Measurements from ENCODE around the gene MYL12A. TPM values are rescaled to one million over a fixed set of nuclear protein-coding genes. Genes with fewer than 3 reads are reported as not detected.
A peak's percentile ranks its signal among the peaks of the same experiment; 100 is the strongest.
"Not testable (repeated sequence)": the region's sequence is repeated elsewhere in the genome, so short reads cannot be mapped to it uniquely, and the experiment has no call there.

MYL12A gene
- polyA plus RNA-seq, 3 donors = 476 to 513 (median 509) TPM

DNA sequence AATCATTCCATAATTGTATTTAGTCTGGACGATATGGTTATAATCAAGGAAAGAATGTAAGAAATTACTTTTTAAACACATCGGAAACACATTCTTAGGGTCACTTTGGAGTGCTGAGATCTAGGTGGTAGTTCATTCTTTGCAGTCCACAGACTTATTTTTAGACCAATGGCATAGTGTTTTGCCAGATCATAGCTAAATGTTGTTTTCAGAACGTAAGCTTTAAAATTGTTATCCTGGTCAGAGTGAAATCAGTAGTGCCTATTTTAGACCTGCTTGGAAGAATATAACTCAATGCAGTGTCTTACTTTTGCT is 4.3 kb downstream of the MYL12A start:
- no peak for DNase-seq (ENCODE audit: low read depth in 3 of 3, low spot score in 2 of 3)

DNA sequence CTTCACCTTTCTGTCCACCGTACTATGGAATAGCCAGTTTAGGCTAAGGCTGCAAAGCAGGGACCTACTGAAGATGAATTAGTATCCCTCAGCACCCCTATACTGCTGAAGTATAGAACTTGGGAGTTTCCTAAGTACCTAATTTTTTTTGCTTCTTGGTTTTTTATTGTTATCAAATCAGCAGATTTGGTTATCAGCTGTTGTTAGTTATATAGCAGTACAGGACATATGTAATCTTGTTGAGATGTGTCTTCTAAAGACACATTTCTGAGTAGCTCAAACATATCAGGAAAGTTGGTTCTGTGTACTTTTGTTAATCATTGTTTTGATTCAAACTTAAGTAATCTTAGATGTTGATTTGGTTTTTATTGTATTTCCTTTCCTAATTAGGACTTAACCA is 5.2 kb downstream of the MYL12A start:
- no peak for DNase-seq (ENCODE audit: low read depth in 3 of 3, low spot score in 2 of 3)

DNA sequence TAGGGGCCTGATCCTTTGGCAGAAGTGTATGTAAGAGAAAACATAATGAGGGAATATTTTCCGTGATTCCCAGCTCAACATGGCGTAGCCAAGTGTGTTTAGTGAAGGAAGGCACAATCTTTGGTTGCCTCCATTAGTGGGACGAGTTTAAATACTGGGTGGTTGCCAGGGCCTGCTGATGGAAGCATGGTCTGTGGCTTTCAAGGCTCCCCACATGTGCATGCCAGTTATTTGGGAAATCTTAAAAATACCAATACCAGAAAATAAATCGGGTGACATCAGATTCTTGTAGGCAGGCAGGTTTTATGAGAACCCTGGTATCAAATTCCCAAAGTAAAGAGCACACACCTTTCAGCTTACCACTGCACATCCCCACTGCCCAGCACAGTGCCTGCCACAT is 7.1 kb downstream of the MYL12A start:
- no peak for DNase-seq (ENCODE audit: low read depth in 3 of 3, low spot score in 2 of 3)

DNA sequence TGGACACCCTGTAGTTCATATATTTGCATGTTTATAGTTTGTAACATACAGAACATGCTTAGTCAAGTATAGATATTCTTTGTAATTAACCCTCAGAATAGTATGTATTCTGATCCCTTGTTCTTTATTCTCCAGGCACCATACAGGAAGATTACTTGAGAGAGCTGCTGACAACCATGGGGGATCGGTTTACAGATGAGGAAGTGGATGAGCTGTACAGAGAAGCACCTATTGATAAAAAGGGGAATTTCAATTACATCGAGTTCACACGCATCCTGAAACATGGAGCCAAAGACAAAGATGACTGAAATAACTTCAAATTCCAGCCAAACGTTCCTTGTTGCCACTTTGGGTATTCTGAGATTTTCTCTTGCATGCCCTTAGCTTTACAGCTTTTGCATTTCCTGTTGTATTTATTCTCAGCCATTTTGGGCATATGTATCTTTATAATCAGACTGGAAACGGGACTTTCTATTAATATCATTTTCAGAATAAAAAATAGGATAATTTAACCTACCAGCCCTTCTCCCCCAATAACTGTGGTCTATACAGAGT is 8.1 kb downstream of the MYL12A start:
- no peak for DNase-seq (ENCODE audit: low read depth in 3 of 3, low spot score in 2 of 3)

GRCh38 chr18:3256693-3257626 is 9.4 kb downstream of the MYL12A start:
- no peak for DNase-seq (ENCODE audit: low read depth in 3 of 3, low spot score in 2 of 3)

- DNase-seq (ENCODE audit: low read depth in 3 of 3, low spot score in 2 of 3) = no peak
These were observed 10.1 kb downstream of the MYL12A start for GRCh38 chr18:3257627-3258120.

DNA sequence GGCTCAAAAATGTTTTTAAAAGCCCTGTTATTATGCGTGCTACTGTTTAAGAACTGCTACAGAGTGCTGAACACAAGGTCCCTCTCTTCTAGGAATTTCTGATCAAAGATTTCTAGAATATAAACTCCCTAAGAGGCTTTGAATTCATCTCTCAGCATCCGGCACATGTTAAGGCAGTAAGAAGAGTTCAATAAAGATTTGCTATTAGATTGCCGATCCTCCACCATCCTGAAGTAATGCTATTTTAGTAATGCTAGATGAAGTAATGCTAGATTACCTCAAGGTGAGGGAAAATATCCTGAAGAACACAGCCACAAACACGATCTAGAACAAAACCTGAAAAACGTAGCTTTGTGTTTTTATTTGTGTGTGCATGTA is 13.4 kb downstream of the MYL12A start:
- no peak for DNase-seq (ENCODE audit: low read depth in 3 of 3, low spot score in 2 of 3)

GRCh38 chr18:3261373-3262233 is 14.0 kb downstream of the MYL12A start, which contains the start of gene MYL12B:
Gene MYL12B, plus strand, starts transcription at chr18:3262133. Its CDS starts 10,766 bp downstream, at chr18:3272899.
- DNase-seq (ENCODE audit: low read depth in 3 of 3, low spot score in 2 of 3) = peak in 2 of 3 donors; percentile 74 to 75

- peak in 1 of 3 donors; percentile 45 for DNase-seq (ENCODE audit: low read depth in 3 of 3, low spot score in 2 of 3)
These were observed 14.9 kb downstream of the MYL12A start for GRCh38 chr18:3262234-3263131.

DNA sequence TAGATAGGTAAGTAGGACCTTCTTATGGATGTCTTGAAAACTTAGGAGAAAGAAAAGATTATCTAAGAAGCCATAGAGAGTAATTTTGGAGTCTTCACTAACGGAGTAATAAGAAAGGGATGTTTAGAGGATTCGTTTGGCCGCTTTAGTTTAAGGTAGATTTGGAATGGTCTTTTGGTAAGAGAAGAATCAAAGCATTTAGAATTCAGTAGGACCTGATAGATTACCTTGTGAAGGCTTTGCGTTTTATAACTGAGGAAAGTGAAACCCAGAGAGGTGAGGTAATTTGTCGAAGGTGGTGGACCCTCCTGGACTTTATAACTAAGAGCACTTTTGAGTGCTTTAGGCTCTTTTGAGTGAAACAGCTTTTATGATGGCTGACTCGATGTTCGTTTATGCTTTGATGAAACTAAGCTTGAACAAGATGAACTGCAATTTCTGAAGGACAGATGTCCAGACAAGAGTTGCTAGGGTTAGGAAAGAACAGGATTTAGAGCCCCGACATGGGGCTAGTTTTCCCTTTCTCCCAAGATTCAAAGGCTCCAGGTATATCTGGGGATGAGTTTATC is 15.6 kb downstream of the MYL12A start:
- no peak for DNase-seq (ENCODE audit: low read depth in 3 of 3, low spot score in 2 of 3)

- DNase-seq (ENCODE audit: low read depth in 3 of 3, low spot score in 2 of 3) = no peak
These were observed 16.8 kb downstream of the MYL12A start for GRCh38 chr18:3264362-3264761.

DNA sequence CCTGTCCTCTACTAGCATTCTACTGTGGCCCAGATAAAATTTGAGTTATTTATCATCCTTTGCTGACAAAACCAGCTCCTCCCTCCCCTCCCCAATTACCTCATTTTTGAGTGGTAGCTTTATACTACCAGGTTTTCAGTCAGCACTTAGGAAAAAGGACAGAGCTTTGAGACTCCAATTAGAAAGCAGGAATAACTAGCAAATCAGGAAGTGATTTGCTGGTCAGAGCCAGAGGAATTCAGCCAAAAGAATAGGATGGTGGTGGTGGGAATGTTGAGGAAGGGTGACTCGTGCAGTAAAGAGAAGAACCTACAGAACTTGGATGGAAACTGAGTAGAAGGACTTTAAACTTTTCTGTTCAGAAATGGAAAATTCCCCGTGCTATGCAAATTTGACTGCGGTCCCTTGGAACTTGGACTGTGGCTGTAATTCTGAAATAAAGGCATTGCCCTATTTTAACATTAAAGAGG is 18.0 kb downstream of the MYL12A start:
- DNase-seq (ENCODE audit: low read depth in 3 of 3, low spot score in 2 of 3) = no peak

DNA sequence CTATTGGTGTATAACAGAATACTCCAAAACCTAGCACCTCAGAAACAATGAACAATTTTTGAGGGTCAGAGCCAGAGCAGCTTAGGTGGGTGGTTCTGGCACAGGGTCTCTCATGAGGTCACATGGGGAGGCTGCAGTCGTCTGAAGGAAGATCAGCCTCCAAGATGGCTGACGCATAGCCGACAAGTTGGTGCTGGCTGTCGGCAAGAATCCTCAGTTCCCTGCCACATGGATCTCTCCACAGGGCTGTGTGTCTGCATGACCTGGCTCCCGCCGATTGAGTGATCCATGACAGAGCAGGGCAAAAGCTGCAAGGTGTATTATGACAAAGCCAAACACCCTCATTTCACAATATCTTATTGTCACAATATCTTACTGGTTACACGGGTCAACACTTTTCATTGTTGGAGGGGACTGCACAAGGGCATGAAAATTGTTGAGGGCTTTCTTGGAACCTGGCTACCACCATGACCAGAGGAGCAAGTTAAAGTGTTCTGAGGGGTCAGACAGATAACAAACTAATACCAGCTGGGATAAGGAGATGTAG is 18.5 kb downstream of the MYL12A start:
- DNase-seq (ENCODE audit: low read depth in 3 of 3, low spot score in 2 of 3) = no peak

- DNase-seq (ENCODE audit: low read depth in 3 of 3, low spot score in 2 of 3) = no peak
These were observed 20.7 kb downstream of the MYL12A start for GRCh38 chr18:3268306-3268705.

- DNase-seq (ENCODE audit: low read depth in 3 of 3, low spot score in 2 of 3) = no peak
These were observed 21.8 kb downstream of the MYL12A start for GRCh38 chr18:3269241-3269913.

GRCh38 chr18:3269914-3270299 is 22.3 kb downstream of the MYL12A start:
- DNase-seq (ENCODE audit: low read depth in 3 of 3, low spot score in 2 of 3) = no peak

- no peak for DNase-seq (ENCODE audit: low read depth in 3 of 3, low spot score in 2 of 3)
These were observed 25.4 kb downstream of the MYL12A start for GRCh38 chr18:3273042-3273441.

DNA sequence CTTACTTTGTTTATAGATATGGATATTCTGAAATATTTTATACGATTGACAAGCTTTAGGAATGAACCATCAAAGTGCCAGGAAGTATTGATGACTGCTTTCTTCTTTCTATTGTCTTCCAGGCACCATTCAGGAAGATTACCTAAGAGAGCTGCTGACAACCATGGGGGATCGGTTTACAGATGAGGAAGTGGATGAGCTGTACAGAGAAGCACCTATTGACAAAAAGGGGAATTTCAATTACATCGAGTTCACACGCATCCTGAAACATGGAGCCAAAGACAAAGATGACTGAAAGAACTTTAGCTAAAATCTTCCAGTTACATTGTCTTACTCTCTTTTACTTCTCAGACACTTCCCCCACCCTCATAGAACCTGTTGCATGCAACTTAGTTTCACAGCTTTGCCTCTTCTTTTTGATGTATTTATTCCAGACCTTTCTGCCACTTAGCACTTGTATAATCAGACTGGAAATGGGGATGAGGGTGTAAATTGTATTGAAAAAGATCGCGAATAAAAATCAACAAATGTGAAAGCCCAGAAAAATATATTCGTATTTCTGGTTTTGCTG is 30.1 kb downstream of the MYL12A start:
- not testable (repeated sequence) for DNase-seq (ENCODE audit: low read depth in 3 of 3, low spot score in 2 of 3)
